GM13977 (cell line): Measurements from ENCODE around the gene UBE2I.

ENCODE experiments used
- DNase-seq: peaks from one replicate; pipeline ENCODE4 v3.0.0; 2012; ENCODE audit warnings: low spot score
- CTCF ChIP-seq: IDR thresholded peaks from 2 replicates; pipeline ENCODE4 v1.5.1; 2012; ENCODE audit warnings: mild to moderate bottlenecking, control low read depth; ENCODE audit not compliant: insufficient read depth; ENCODE audit errors: extremely low read depth, missing control alignments
- in situ Hi-C: fragments of 300-500 bp; cut with MboI; formaldehyde crosslinking; loops from one replicate; pipeline ENCODE4 v1.12.0; 2022; ENCODE audit warnings: low sequenced_read_pairs, low pct_unique_long_range_greater_than_20kb, mixed read lengths, inconsistent platforms; ENCODE audit not compliant: unreplicated experiment

Gene UBE2I

GRCh38 chr16:1310832-1311200 is 1.4 kb downstream of the UBE2I start:
- TF ChIP-seq CTCF = no peak
- in situ Hi-C loops = no loop called here
- DNase-seq = no peak

GRCh38 chr16:1311212-1311737 is 1.8 kb downstream of the UBE2I start:
- in situ Hi-C loops = no loop called here
- TF ChIP-seq CTCF = no peak
- DNase-seq = no peak

- DNase-seq = no peak
These were observed 2.5 kb downstream of the UBE2I start for GRCh38 chr16:1311738-1312466.

GRCh38 chr16:1312467-1312816 is 3.0 kb downstream of the UBE2I start:
- no peak for TF ChIP-seq CTCF
- in situ Hi-C loops = no loop called here
- no peak for DNase-seq

More at GRCh38 chr16:1311738-1312466, 2.5 kb downstream of the UBE2I start:
- in situ Hi-C loops = no loop called here
- TF ChIP-seq CTCF = no peak

GRCh38 chr16:1312903-1313302 is 3.5 kb downstream of the UBE2I start:
- no peak for TF ChIP-seq CTCF
- in situ Hi-C loops = no loop called here
- no peak for DNase-seq

- in situ Hi-C loops = no loop called here
- TF ChIP-seq CTCF = no peak
- no peak for DNase-seq
These were observed 4.4 kb downstream of the UBE2I start for GRCh38 chr16:1313721-1314369.
